HEK293 (cell line): ENCODE data around the gene KRTAP10-7.
"Not testable (repeated sequence)": the region's sequence is repeated elsewhere in the genome, so short reads cannot be mapped to it uniquely, and the experiment has no call there.

Experiments used
- CTCF ChIP-seq: fragments of 450-650 bp; formaldehyde crosslinking; IDR thresholded peaks from 2 replicates; pipeline ENCODE4 v1.5.1; 2016; ENCODE audit warnings: missing biosample characterization, missing genetic modification characterization
- ZFHX2 ChIP-seq: fragments of 450-650 bp; formaldehyde crosslinking; conservative IDR thresholded peaks from 2 replicates; pipeline ENCODE4 v1.5.1; 2016; ENCODE audit warnings: missing biosample characterization, missing genetic modification characterization
- ZFP69B ChIP-seq: fragments of 450-650 bp; formaldehyde crosslinking; IDR thresholded peaks from 2 replicates; pipeline ENCODE4 v1.5.1; 2016; ENCODE audit warnings: missing biosample characterization, missing genetic modification characterization
- ZNF747 ChIP-seq: fragments of 450-650 bp; formaldehyde crosslinking; IDR thresholded peaks from 2 replicates; pipeline ENCODE4 v1.5.1; 2016; ENCODE audit warnings: missing biosample characterization, missing genetic modification characterization
- ZNF768 ChIP-seq: fragments of 450-650 bp; formaldehyde crosslinking; IDR thresholded peaks from 2 replicates; pipeline ENCODE4 v1.5.1; 2018; ENCODE audit warnings: missing biosample characterization, mild to moderate bottlenecking, missing genetic modification characterization
- TF ChIP-seq, protein P1 (sequence below): fragments of 450-650 bp; formaldehyde crosslinking; IDR thresholded peaks from 2 replicates; pipeline ENCODE4 v1.5.1; 2016; ENCODE audit warnings: missing biosample characterization, missing genetic modification characterization
- TF ChIP-seq, protein P2 (sequence below): fragments of 450-650 bp; formaldehyde crosslinking; IDR thresholded peaks from 2 replicates; pipeline ENCODE4 v1.5.1; 2016; ENCODE audit warnings: missing biosample characterization, missing genetic modification characterization

DNA sequence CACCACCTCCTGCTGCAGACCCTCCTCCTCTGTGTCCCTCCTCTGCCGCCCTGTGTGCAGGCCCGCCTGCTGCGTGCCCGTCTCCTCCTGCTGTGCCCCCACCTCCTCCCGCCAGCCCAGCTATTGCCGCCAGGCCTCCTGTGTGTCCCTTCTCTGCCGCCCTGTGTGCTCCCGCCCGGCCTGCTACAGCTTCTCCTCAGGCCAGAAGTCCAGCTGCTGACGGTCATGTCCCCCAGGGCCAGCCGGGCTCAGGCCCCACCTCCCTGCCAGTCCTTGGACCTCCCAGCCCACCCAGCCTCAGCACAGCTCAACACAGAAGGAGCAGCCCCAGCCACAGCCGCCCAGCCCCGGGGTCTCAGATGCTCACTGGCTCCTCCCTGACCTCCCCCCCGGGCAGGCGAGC, 27.4 kb downstream of the KRTAP10-7 start:
- TF ChIP-seq, protein P1, sequence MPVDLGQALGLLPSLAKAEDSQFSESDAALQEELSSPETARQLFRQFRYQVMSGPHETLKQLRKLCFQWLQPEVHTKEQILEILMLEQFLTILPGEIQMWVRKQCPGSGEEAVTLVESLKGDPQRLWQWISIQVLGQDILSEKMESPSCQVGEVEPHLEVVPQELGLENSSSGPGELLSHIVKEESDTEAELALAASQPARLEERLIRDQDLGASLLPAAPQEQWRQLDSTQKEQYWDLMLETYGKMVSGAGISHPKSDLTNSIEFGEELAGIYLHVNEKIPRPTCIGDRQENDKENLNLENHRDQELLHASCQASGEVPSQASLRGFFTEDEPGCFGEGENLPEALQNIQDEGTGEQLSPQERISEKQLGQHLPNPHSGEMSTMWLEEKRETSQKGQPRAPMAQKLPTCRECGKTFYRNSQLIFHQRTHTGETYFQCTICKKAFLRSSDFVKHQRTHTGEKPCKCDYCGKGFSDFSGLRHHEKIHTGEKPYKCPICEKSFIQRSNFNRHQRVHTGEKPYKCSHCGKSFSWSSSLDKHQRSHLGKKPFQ (tag by site-specific recombination), result not testable (repeated sequence)
- TF ChIP-seq ZFHX2; ZNF768 (tag by site-specific recombination); CTCF (tag by site-specific recombination); ZFP69B (tag by site-specific recombination); ZNF747 (tag by site-specific recombination): not testable (repeated sequence)
- TF ChIP-seq, protein P2, sequence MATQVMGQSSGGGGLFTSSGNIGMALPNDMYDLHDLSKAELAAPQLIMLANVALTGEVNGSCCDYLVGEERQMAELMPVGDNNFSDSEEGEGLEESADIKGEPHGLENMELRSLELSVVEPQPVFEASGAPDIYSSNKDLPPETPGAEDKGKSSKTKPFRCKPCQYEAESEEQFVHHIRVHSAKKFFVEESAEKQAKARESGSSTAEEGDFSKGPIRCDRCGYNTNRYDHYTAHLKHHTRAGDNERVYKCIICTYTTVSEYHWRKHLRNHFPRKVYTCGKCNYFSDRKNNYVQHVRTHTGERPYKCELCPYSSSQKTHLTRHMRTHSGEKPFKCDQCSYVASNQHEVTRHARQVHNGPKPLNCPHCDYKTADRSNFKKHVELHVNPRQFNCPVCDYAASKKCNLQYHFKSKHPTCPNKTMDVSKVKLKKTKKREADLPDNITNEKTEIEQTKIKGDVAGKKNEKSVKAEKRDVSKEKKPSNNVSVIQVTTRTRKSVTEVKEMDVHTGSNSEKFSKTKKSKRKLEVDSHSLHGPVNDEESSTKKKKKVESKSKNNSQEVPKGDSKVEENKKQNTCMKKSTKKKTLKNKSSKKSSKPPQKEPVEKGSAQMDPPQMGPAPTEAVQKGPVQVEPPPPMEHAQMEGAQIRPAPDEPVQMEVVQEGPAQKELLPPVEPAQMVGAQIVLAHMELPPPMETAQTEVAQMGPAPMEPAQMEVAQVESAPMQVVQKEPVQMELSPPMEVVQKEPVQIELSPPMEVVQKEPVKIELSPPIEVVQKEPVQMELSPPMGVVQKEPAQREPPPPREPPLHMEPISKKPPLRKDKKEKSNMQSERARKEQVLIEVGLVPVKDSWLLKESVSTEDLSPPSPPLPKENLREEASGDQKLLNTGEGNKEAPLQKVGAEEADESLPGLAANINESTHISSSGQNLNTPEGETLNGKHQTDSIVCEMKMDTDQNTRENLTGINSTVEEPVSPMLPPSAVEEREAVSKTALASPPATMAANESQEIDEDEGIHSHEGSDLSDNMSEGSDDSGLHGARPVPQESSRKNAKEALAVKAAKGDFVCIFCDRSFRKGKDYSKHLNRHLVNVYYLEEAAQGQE, result not testable (repeated sequence)
